SIG-M5 treated with dmso at 0.1 percent for 504 hours (cell line): ENCODE results near the gene CSTF1.
"Not testable (repeated sequence)": the region's sequence is repeated elsewhere in the genome, so short reads cannot be mapped to it uniquely, and the experiment has no call there.

Experiments
- DNase-seq: peaks from one replicate; lab custom pipeline; 2025; ENCODE audit not compliant: unreplicated experiment; lab: John Stamatoyannopoulos, UW

The CSTF1 gene

DNA sequence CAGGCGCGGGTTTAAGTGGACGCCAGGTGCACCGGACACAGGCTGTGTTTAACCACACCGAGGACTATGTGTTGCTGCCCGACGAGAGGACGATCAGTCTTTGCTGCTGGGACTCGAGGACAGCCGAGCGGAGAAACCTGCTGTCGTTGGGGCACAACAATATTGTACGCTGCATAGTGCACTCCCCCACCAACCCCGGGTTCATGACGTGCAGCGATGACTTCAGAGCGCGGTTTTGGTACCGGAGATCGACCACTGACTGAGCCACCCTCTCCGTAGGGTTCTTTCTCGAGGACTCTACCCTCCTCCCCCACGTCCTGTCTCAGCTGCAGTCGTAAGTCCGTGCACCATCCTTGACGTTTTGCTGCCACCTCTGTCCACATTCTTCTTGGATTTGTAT is 11.0 kb downstream of the CSTF1 start:
- DNase-seq, result no peak

DNA sequence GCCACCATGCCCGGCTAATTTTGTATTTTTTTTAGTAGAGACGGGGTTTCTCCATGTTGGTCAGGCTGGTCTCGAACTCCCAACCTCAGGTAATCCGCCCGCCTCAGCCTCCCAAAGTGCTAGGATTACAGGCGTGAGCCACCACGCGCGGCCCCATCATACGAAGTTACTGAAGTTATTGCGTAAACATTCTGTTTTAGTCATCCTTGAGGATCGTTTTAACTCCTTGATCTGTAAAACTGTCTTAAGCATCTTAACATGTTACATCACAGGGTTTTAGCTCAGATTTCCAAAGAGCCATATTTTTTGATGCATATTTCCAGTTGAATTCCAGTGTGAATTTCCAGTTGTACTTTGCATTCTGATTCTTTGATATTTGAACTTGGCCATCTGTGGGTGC is 12.9 kb downstream of the CSTF1 start:
- peak; percentile 17 for DNase-seq

- no peak for DNase-seq
Observed at GRCh38 chr20:56406910-56407309, 14.5 kb downstream of the CSTF1 start.

GRCh38 chr20:56409521-56409920 is 17.1 kb downstream of the CSTF1 start:
- DNase-seq, result peak; percentile 79

- DNase-seq, result no peak
Observed at GRCh38 chr20:56409956-56410355, 17.5 kb downstream of the CSTF1 start.

DNA sequence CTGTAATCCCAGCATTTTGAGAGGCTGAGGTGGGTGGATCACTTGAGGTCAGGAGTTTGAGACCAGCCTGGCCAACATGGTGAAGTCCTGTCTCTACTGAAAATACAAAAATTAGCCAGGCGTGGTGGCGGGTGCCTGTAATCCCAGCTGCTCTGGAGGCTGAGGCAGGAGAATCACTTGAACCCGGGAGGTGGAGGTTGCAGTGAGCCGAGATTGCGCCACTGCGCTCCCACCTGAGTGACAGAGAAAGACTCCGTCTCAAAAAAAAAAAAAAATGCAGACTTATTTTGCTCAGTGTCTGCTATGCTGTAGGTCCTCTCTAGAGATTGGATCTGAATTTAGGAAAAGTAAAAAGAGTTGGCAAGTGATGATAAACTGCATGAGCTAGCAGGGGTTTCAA is 18.8 kb downstream of the CSTF1 start:
- not testable (repeated sequence) for DNase-seq

- DNase-seq, result peak; percentile 93
Observed at GRCh38 chr20:56411759-56412472, 19.5 kb downstream of the CSTF1 start, which contains the start of gene CASS4. Gene CASS4 (plus strand): TSS chr20:56412260. CDS start chr20:56412459, 199 bp downstream.

DNA sequence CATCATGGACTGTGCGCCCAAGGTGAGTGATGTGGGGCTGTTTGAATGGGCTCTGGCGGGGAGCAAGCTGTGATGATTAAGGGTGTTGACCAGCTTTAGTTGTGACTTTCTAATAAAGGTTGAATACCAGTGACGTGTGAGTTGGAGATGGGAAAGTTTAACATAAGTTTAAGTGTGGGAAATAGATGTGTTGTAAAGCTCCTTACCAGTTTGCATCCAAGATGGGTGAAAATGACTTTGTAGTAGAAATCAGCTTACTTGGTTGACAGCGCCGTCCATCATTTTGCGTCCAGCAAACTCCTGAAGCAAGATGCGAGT is 20.0 kb downstream of the CSTF1 start:
- DNase-seq, result no peak

DNA sequence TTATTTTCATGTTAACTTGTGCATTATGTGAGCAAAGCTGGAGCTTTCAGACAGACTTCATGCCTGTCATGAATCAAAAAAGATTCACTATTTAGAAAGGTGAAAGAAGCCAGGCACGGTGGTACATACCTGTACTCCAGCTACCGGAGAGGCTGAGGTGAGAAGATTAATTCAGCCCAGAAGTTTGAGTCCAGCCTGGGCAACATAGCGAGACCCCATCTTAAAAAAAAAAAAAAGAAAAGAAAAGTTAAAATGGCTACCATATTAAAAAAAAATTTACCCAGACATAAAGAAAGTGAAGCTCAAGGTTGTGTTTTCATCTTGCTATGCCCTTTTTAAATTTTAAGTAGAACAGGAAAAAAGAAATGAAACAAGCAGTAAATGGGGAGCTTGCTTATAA is 20.5 kb downstream of the CSTF1 start:
- DNase-seq, result no peak

DNA sequence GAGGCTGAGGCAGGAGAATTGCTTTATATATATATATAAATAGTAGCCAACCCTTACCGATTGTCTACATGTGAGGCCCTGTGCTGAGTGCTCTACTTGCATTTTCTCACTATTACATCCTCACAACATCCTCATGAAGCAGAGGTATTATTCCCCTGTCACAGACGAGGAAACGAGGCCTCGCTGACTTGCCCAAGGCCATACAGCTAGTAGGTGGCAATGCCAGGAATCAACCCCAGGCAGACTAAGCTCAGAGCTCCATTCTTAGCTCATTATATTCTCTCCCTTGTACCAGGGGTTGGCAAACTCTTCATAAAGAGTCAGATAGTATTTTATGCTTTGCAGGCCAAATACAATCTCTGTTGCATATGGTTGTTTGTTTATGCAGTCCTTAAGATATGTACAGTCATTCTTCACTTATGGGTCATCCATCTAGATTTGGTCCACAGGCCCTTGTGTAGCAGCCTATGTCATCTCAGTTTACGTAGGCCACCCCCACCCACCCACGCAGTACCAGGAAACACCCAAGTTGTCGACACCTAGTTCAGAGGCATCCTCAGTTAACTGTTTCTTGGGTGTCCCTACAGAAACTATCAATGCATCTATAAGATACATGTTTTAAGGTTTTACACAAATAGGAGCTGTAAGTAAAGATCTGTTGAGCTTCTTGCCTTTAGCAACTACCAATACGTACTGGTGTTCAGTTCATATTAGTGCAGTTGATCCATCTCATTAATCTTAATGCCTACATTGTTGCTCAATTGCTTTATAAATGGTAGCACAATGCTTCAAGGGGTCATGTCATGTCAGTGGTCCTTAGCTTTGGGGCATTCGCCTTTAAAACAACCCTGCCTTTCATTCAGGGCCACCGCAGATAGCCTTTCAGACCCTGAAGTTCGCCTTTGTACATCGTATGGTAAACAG is 22.7 kb downstream of the CSTF1 start:
- DNase-seq, result no peak

GRCh38 chr20:56417402-56417801 is 25.0 kb downstream of the CSTF1 start:
- no peak for DNase-seq

DNA sequence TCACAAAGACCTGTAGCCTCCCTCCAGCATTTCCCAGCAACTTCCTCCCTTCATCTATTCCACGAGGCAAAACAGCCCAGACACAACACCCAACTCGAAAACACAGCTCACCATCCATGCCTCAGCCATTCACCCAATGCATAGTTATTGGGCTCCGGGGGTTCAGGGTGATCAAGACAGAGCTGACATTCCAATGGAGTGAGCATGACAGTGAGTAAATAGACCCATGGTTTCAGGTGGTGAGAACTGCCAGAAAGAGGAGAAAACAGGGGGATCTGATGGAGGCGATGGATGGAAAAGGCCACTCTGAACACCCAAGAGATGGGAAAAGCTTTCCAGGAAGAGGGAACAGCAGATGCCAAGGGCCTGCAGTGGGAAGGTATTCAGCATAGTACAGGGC is 25.5 kb downstream of the CSTF1 start:
- DNase-seq, result no peak

GRCh38 chr20:56418385-56418861 is 26.0 kb downstream of the CSTF1 start:
- DNase-seq, result no peak

GRCh38 chr20:56420028-56420427 is 27.6 kb downstream of the CSTF1 start:
- DNase-seq, result no peak

DNA sequence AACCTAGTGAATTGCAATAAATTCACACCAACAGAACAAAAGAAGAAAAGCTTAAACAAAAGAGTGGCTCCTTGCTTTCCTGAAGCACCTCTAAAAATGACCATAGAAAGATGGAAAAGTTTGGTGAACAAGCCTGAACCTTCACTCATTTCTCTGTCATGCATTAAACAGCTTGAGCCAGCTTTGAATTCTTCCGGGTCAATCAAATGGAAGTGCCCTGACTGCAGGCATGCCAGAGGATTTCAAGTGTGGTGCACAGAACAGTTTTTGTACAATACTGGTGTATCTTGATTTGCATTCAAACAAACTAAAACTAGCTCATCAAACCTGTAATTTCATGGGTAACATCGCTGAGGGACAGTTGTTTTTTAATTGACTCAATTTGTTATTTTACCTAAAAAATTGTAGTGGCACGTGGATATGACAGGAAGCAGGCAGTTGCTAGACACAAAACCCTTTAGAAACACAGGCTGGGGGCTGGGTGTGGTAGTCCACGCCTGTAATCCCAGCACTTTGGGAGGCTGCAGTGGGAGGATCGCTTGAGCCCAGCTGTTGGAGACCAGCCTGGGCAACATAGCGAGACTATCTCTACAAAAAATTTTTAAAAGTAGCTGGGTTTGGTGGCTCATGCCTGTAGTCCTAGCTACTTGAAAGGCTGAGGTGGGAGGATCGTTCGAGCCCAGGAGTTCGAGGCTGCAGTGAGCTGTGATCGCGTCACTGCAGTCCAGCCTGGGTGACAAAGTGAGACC is 28.7 kb downstream of the CSTF1 start:
- no peak for DNase-seq

DNA sequence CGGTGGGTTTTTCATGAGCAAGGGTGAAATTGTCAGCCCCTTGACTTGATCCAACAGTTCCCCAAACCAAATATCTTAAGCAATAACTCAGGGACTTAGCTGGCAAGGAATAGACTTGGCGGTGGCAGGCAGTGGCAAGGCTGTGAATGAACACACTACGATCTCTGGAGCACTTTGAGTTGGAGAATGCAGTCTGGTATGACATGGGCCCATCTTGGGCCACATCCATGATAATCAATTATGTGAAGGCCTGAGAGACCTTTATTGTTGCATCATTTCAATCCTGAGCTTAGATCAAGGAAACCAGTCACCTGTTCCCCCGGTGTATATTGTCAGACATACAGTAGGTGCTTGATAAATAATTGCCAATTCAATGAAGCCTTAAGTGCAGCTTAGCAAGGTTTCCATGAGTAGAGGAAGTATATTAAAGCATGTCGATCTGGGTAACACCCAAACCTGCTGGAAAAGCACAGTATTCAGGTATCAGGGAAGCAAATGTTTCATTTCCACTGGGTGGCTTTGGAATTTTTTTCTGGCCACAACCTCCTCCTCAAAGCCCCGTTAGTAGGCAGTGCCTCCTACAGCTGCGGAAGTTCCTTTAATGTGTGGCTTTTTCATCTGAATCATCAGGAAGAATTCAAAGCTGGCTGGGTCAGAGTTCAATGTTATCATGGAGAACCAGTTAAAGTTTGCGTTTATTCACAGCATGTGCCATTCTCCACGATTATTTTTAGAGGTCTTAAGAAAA is 29.8 kb downstream of the CSTF1 start:
- DNase-seq, result peak; percentile 74

DNA sequence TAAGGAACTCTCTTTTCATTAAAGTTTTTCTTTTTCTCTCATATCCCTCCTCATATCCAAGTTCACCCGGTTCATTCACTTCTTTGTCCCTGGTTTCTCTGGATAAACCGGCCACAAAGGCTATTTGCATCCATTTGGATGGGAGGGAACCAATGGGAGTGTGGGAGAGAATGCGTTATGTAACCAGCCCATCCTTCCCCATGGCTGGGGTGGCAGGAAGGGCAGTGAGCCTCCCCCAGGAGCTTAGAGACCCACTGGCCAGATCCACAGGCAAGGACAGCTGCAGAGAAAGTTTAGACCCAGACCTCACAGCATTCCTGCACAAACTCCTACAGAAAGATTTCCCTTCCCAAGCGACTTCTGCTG is 30.4 kb downstream of the CSTF1 start:
- no peak for DNase-seq

DNA sequence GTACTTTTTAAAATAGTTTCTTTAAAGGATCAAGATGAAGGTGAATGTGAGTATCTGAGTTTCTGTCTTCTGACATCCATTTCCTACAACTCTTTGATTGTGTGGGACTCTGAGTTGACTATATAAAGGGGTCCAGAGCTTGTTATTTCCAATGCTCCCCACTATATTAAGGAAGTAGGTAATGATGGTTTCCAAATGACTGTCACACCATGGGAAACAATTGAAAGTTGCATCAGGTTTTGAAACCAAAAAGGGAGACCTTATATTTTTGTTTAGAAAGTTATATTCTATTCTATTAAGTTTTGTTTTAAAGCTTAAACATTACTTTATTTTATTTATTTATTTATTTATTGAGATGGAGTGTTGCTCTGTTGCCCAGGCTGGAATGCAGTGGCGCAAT is 30.8 kb downstream of the CSTF1 start:
- peak; percentile 35 for DNase-seq

- no peak for DNase-seq
Observed at GRCh38 chr20:56423886-56424285, 31.4 kb downstream of the CSTF1 start.

- no peak for DNase-seq
Observed at GRCh38 chr20:56424931-56425330, 32.5 kb downstream of the CSTF1 start.

DNA sequence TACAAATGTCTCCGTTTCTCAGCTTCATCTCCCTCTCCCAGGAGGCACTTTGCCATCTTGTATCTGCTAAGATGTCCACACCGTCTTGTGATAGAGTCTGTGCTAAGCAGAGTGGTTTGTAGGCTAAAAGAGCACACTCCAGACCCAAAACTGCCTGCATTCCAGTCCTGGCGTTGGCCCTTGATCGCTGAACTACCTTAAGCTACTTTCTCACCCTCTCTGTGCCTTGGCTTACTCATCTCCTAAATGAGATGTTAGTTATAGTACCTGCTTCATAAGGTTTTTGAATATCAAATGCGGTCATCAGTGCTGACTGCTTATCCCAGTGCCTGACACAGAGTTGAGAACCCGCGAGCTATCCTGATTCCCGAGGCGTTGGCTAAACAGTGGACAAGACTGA is 33.6 kb downstream of the CSTF1 start:
- DNase-seq, result no peak
